Calu3 (cell line): Measurements from ENCODE around the gene MALRD1. TPM values are rescaled to one million over a fixed set of nuclear protein-coding genes. Genes with fewer than 3 reads are reported as not detected.

ENCODE experiments used
- BruUV-seq: library from RNA; stranded (reverse); fragments of 400-500 nt; replicated peaks from 2 replicates; lab custom pipeline; 2021; lab: Mats Ljungman, UMichigan
- CTCF ChIA-PET: fragments of 300-600 bp; sonication (Branson Sonifier 250); formaldehyde crosslinking; loops from one replicate; lab custom pipeline; 2022; ENCODE audit warnings: antibody characterized with exemption; lab: Charles Lee
- DNase-seq: peaks from one replicate; pipeline ENCODE4 v3.0.0; 2022
- H3K27ac Mint-ChIP-seq: one replicate; pipeline ENCODE4 v1.8.0; 2022; ENCODE audit warnings: mixed read lengths; ENCODE audit not compliant: unreplicated experiment
- H3K27me3 Mint-ChIP-seq: one replicate; pipeline ENCODE4 v1.8.0; 2022; ENCODE audit warnings: mixed read lengths; ENCODE audit not compliant: unreplicated experiment
- H3K36me3 Mint-ChIP-seq: one replicate; pipeline ENCODE4 v1.8.0; 2022; ENCODE audit warnings: mild to moderate bottlenecking, moderate library complexity, mixed read lengths; ENCODE audit not compliant: insufficient read depth, unreplicated experiment
- H3K4me1 Mint-ChIP-seq: one replicate; pipeline ENCODE4 v1.8.0; 2022; ENCODE audit warnings: mild to moderate bottlenecking, low read depth, mixed read lengths; ENCODE audit not compliant: unreplicated experiment
- H3K4me3 Mint-ChIP-seq: one replicate; pipeline ENCODE4 v1.8.0; 2022; ENCODE audit warnings: mild to moderate bottlenecking, low read depth, moderate library complexity, mixed read lengths; ENCODE audit not compliant: unreplicated experiment
- H3K9me3 Mint-ChIP-seq: one replicate; pipeline ENCODE4 v1.8.0; 2022; ENCODE audit warnings: low read depth, mixed read lengths; ENCODE audit not compliant: unreplicated experiment
- intact Hi-C: fragments of 100-400 bp; cut with micrococcal nuclease; formaldehyde crosslinking; loops from one replicate; pipeline ENCODE4 v1.10.0; 2022; ENCODE audit not compliant: unreplicated experiment
- total RNA-seq: library from RNA; stranded (reverse); gene quantifications from 2 replicates; pipeline ENCODE4 v1.2.3, GENCODE V29; 2022
- TF ChIP-seq, protein P1 (sequence below): fragments of 200-600 bp; IDR thresholded peaks from one replicate; pipeline ENCODE4 v1.8.0; 2022; ENCODE audit warnings: antibody characterized with exemption; ENCODE audit not compliant: unreplicated experiment

The MALRD1 gene
- total RNA-seq, 1 experiment from 2014 or later, result not detected

GRCh38 chr10:19245889-19246752 lies 197.5 kb downstream of the MALRD1 start:
- CTCF ChIA-PET, result no interaction called here

DNA sequence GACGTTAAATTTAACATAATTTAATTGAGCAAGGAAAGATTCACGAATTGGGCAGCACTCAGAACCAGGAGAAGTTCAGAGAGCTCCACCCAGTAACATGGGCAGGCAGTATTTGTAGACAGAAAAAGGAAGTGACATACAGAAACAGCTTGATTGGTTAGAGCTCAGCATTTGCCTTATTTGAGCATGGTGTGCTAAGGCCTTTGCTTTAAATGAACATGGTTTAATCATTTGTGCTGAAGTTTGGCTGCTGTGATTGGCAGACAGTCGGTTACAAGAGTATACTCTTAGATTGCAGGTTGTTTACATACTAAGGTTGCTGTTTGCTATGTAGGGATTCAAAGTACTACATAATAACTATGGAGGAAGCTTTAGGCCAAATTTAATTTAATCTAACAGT lies 199.2 kb downstream of the MALRD1 start:
- Mint-ChIP-seq H3K9me3 (peaks cover 2% of the 10 kb centered on the region), H3K4me1 (no peaks in the 10 kb centered on the region), H3K27ac (no peak overlapping the region), H3K27me3 (no peaks in the 10 kb centered on the region), H3K36me3 (no peaks in the 10 kb centered on the region), H3K4me3 (no peak overlapping the region)
- intact Hi-C loops, result no loop called here
- TF ChIP-seq, protein P1, sequence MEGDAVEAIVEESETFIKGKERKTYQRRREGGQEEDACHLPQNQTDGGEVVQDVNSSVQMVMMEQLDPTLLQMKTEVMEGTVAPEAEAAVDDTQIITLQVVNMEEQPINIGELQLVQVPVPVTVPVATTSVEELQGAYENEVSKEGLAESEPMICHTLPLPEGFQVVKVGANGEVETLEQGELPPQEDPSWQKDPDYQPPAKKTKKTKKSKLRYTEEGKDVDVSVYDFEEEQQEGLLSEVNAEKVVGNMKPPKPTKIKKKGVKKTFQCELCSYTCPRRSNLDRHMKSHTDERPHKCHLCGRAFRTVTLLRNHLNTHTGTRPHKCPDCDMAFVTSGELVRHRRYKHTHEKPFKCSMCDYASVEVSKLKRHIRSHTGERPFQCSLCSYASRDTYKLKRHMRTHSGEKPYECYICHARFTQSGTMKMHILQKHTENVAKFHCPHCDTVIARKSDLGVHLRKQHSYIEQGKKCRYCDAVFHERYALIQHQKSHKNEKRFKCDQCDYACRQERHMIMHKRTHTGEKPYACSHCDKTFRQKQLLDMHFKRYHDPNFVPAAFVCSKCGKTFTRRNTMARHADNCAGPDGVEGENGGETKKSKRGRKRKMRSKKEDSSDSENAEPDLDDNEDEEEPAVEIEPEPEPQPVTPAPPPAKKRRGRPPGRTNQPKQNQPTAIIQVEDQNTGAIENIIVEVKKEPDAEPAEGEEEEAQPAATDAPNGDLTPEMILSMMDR, result no peak
- no peak for DNase-seq
- CTCF ChIA-PET, result no interaction called here
- no TSS peak for BruUV-seq

More at GRCh38 chr10:19245889-19246752, 197.5 kb downstream of the MALRD1 start:
- H3K27ac Mint-ChIP-seq, result no peak overlapping the region
- intact Hi-C loops, result no loop called here
- DNase-seq, result no peak
- H3K27me3 Mint-ChIP-seq, result no peaks in the 10 kb centered on the region
- H3K4me1 Mint-ChIP-seq, result no peaks in the 10 kb centered on the region
- TF ChIP-seq, protein P1, result no peak
- H3K9me3 Mint-ChIP-seq, result peaks cover 10% of the 10 kb centered on the region
- no peak overlapping the region for H3K4me3 Mint-ChIP-seq
- no TSS peak for BruUV-seq
- H3K36me3 Mint-ChIP-seq, result no peaks in the 10 kb centered on the region

- TF ChIP-seq, protein P1, result no peak
- Mint-ChIP-seq H3K9me3 (peaks cover 8% of the 10 kb centered on the region), H3K4me3 (no peak overlapping the region), H3K27ac (no peak overlapping the region), H3K4me1 (no peaks in the 10 kb centered on the region), H3K27me3 (no peaks in the 10 kb centered on the region), H3K36me3 (no peaks in the 10 kb centered on the region)
- DNase-seq, result no peak
- no TSS peak for BruUV-seq
- intact Hi-C loops, result no loop called here
- CTCF ChIA-PET, result no interaction called here
These were observed 201.9 kb downstream of the MALRD1 start for GRCh38 chr10:19250546-19250945.

DNA sequence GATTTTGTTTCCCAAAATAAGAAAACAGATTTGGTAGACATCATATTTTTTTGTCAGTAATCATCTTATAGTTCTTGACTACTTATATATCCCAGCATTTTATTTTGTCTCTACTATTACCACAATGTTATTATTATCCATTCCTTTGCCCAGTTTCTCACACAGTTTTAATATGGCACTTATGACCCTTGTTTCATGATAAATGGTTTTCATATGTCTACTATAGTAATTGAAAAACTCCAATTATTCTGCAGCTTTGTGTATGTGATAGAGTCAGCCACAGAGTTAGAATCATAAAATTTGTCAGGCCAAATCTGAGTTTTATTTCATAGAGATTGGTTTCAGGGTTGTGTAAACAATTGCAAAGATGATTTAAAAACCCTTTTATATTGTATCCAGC lies 203.9 kb downstream of the MALRD1 start:
- H3K36me3 Mint-ChIP-seq, result no peaks in the 10 kb centered on the region
- H3K27ac Mint-ChIP-seq, result no peak overlapping the region
- no peaks in the 10 kb centered on the region for H3K27me3 Mint-ChIP-seq
- no peak overlapping the region for H3K4me3 Mint-ChIP-seq
- H3K9me3 Mint-ChIP-seq, result peaks cover 8% of the 10 kb centered on the region
- no peaks in the 10 kb centered on the region for H3K4me1 Mint-ChIP-seq
- BruUV-seq, result no TSS peak
- CTCF ChIA-PET, result no interaction called here
- DNase-seq, result no peak
- intact Hi-C loops, result no loop called here
- TF ChIP-seq, protein P1, result no peak
